Gastroesophageal sphincter (tissue), 3 donors: ENCODE measurements around the gene PITPNM2.

Experiments used
- CTCF ChIP-seq, 4 experiments: fragments of 200-600 bp in 2 of 4; fragments of 450-650 bp in 2 of 4; sonication (generic) in 1 of 4; IDR thresholded peaks; one replicate each; pipeline ENCODE4 v1.5.1; 2017 to 2019; ENCODE audit warnings: antibody characterized with exemption in 4 of 4, mild to moderate bottlenecking in 2 of 4, moderate library complexity in 2 of 4
- EP300 ChIP-seq: sonication (generic); formaldehyde crosslinking; IDR thresholded peaks from one replicate; pipeline ENCODE4 v1.6.1; 2017; ENCODE audit warnings: antibody characterized with exemption, mild to moderate bottlenecking

GRCh38 chr12:123152833-123153232, 1.9 kb upstream of the PITPNM2 start:
- TF ChIP-seq CTCF (IDR thresholded peaks at IDR 0.05): no peak
- no peak for TF ChIP-seq EP300
